Tibial nerve (tissue), 4 donors: ENCODE data around the gene ST3GAL2. TPM values are rescaled to one million over a fixed set of nuclear protein-coding genes. Genes with fewer than 3 reads are reported as not detected.
A peak's percentile ranks its signal among the peaks of the same experiment; 100 is the strongest.

ENCODE experiments used
- DNase-seq, 2 donors: peaks; one replicate each; pipeline ENCODE4 v3.0.0-alpha.2; 2019; ENCODE audit warnings: low spot score in 2 of 2
- H3K27ac ChIP-seq, 4 donors: fragments of 200-600 bp; sonication (generic) in 3 of 4; one replicate each; pipeline ENCODE4 v1.5.1; 2017 to 2019; ENCODE audit warnings: mild to moderate bottlenecking in 1 of 4
- H3K27me3 ChIP-seq, 2 donors: fragments of 200-600 bp; sonication (generic) in 1 of 2; one replicate each; pipeline versions ENCODE4 v1.5.1 to v1.6.0; 2017 to 2019
- H3K36me3 ChIP-seq, 3 donors: fragments of 200-600 bp; sonication (generic); one replicate each; pipeline ENCODE4 v1.5.1; 2018 to 2019
- H3K4me1 ChIP-seq, 4 donors: fragments of 200-600 bp; sonication (generic) in 3 of 4; one replicate each; pipeline ENCODE4 v1.5.1; 2017 to 2019
- H3K4me3 ChIP-seq, 4 donors: fragments of 200-600 bp; sonication (generic) in 3 of 4; one replicate each; pipeline ENCODE4 v1.5.1; 2017 to 2019; ENCODE audit warnings: mild to moderate bottlenecking in 1 of 4, moderate library complexity in 1 of 4
- H3K9me3 ChIP-seq, 4 donors: fragments of 200-600 bp; sonication (generic) in 3 of 4; one replicate each; pipeline ENCODE4 v1.5.1; 2017 to 2019
- CTCF ChIP-seq, 5 experiments: fragments of 200-600 bp in 3 of 5; fragments of 450-650 bp in 2 of 5; sonication (generic) in 3 of 5; IDR thresholded peaks; one replicate each; pipeline ENCODE4 v1.5.1; 2016 to 2019; ENCODE audit warnings: antibody characterized with exemption in 5 of 5, mild to moderate bottlenecking in 3 of 5, moderate library complexity in 2 of 5
- EP300 ChIP-seq, 2 donors: sonication (generic); formaldehyde crosslinking; IDR thresholded peaks; one replicate each; pipeline ENCODE4 v1.6.1; 2017; ENCODE audit warnings: antibody characterized with exemption in 2 of 2, mild to moderate bottlenecking in 1 of 2
- POLR2A ChIP-seq, 2 donors: fragments of 450-650 bp; IDR thresholded peaks; one replicate each; pipeline ENCODE4 v1.6.1; 2017; ENCODE audit warnings: antibody characterized with exemption in 2 of 2, mild to moderate bottlenecking in 2 of 2, moderate library complexity in 2 of 2
- whole genome bisulfite sequencing, 2 donors: methylation state at CpG; one replicate each; pipeline ENCODE4 v1.1.5; 2018; 5-methylcytosine and 5-hydroxymethylcytosine counted together
- total RNA-seq, 4 donors: library from RNA; depleted of rRNA; stranded (reverse); fragments of >200 nt; gene quantifications; one replicate each; pipeline ENCODE4 v1.1.0, GENCODE V29; 2016

The ST3GAL2 gene
- total RNA-seq, 4 donors from 2014 or later = 18.6 to 32.4 (median 23.6) TPM

DNA sequence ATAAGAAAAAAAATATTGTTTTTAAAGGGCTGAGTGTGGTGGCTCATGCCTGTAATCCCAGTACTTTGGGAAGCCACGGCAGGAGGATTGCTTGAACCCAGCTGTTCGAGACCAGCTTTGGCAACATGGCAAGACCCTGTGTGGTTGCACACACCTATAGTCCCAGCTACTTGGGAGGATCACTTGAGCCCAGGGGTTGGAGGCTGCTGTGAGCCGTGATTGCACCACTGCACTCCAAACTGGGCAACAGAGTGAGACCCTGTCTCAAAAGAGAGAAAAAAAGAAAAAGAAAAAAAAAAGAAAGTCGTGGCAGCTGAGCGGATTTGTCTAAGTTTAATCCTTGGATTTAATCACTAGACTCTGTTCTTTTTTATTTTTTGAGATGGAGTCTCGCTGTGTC lies 9.2 kb upstream of the ST3GAL2 start:
- TF ChIP-seq EP300 (IDR thresholded peaks at IDR 0.05) (no peak), CTCF (IDR thresholded peaks at IDR 0.05) (no peak), POLR2A (IDR thresholded peaks at IDR 0.05) (no peak)
- 90 to 92% methylated on average over 6 of the region's 6 CpGs for WGBS, 2 donors
- H3K4me1 ChIP-seq = no peaks in the 10 kb centered on the region
- H3K27me3 ChIP-seq = no peaks in the 10 kb centered on the region
- no peak overlapping the region for H3K4me3 ChIP-seq
- no peaks in the 10 kb centered on the region for H3K9me3 ChIP-seq
- no peak for DNase-seq
- H3K27ac ChIP-seq = no peak overlapping the region
- no peaks in the 10 kb centered on the region for H3K36me3 ChIP-seq

DNA sequence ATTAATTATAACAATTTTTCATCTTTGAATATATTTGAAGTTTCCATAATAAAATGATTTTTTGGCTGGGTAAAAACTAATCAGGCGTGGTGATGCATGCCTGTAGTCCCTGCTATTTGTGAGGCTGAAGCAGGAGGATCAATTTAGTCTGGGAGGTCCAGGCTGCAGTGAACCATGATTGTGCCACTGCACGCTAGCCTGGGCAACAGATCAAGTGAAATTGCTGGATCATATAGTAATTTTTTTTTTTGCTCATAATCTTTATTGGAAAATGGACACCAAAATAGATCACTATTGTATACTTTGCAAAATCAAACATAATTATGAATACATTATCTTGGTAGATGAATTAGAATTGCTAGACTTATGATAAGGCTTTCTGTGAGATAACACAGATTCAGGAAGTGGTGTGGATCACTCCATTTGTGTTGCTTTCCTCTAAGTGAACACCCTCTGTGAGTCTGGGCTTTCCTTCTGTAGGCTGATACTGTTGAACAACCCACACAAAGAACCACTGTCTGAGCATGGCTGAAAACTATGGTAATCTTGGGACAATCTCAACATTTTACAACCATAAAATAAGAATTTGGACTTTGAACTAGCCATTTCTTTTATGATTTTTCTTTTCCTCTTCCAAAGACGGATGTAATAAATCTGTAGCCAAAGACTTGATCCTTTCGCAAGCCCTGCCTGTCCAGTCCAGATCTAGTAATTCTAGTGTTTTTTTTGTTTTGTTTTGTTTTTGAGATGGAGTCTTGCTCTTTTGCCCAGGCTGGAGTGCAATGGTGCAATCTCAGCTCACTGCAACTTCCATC lies 5.6 kb upstream of the ST3GAL2 start:
- no peak for DNase-seq
- peak overlapping the region in 2 of 4 donors; percentile 15 for H3K27ac ChIP-seq
- TF ChIP-seq CTCF (IDR thresholded peaks at IDR 0.05) (no peak), POLR2A (IDR thresholded peaks at IDR 0.05) (no peak), EP300 (IDR thresholded peaks at IDR 0.05) (no peak)
- H3K27me3 ChIP-seq = no peaks in the 10 kb centered on the region
- H3K4me3 ChIP-seq = no peak overlapping the region
- peaks cover 0 to 6% (median 0%) of the 10 kb centered on the region in 4 donors for H3K4me1 ChIP-seq
- no peaks in the 10 kb centered on the region for H3K9me3 ChIP-seq
- WGBS, 2 donors = 57 to 66% methylated on average over 4 of the region's 4 CpGs
- no peaks in the 10 kb centered on the region for H3K36me3 ChIP-seq

DNA sequence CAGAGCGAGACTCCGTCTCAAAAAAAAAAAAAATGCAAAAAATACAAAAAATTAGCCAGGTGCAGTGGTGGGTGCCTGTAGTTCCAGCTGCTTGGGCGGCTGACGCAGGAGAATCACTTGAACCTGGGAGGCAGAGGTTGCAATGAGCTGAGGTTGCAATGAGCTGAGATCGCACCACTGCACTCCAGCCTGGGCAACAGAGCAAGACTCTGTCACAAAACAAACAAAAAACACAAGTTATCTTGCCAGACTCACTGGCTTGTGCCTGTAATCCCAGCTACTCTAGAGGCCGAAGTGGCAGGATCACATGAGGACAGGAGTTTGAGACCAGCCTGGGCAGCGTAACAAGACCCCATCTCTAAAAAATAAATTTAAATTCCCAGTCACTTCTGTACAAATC lies 3.4 kb upstream of the ST3GAL2 start:
- Histone ChIP-seq H3K4me3 (no peak overlapping the region), H3K27ac (no peak overlapping the region), H3K4me1 (peaks cover 0 to 19% (median 7%) of the 10 kb centered on the region in 4 donors), H3K27me3 (no peaks in the 10 kb centered on the region), H3K9me3 (no peaks in the 10 kb centered on the region), H3K36me3 (no peaks in the 10 kb centered on the region)
- DNase-seq = no peak
- TF ChIP-seq POLR2A (IDR thresholded peaks at IDR 0.05) = no peak
- TF ChIP-seq CTCF (IDR thresholded peaks at IDR 0.05) = no peak
- TF ChIP-seq EP300 (IDR thresholded peaks at IDR 0.05) = no peak
- 94 to 95% methylated on average over 7 of the region's 7 CpGs for WGBS, 2 donors

GRCh38 chr16:70441406-70441990 lies 2.6 kb upstream of the ST3GAL2 start:
- Histone ChIP-seq H3K27ac (no peak overlapping the region), H3K4me3 (no peak overlapping the region), H3K4me1 (peaks cover 0 to 27% (median 14%) of the 10 kb centered on the region in 4 donors), H3K27me3 (no peaks in the 10 kb centered on the region), H3K36me3 (no peaks in the 10 kb centered on the region), H3K9me3 (no peaks in the 10 kb centered on the region)
- WGBS, 2 donors = 79 to 80% methylated on average over 8 of the region's 8 CpGs
- DNase-seq = no peak
- no peak for TF ChIP-seq EP300 (IDR thresholded peaks at IDR 0.05)
- no peak for TF ChIP-seq POLR2A (IDR thresholded peaks at IDR 0.05)
- TF ChIP-seq CTCF (IDR thresholded peaks at IDR 0.05) = no peak

GRCh38 chr16:70440009-70440692 lies 1.3 kb upstream of the ST3GAL2 start:
- peak overlapping the region in 2 of 4 donors; percentile 84 to 91 for H3K27ac ChIP-seq
- DNase-seq = no peak
- 75 to 78% methylated on average over 11 of the region's 11 CpGs for WGBS, 2 donors
- H3K4me1 ChIP-seq = peaks cover 0 to 36% (median 16%) of the 10 kb centered on the region in 4 donors
- no peaks in the 10 kb centered on the region for H3K27me3 ChIP-seq
- peak overlapping the region in 1 of 4 donors; percentile 97 for H3K4me3 ChIP-seq
- TF ChIP-seq CTCF (IDR thresholded peaks at IDR 0.05) = no peak
- TF ChIP-seq EP300 (IDR thresholded peaks at IDR 0.05) = no peak
- no peak for TF ChIP-seq POLR2A (IDR thresholded peaks at IDR 0.05)
- no peaks in the 10 kb centered on the region for H3K36me3 ChIP-seq
- no peaks in the 10 kb centered on the region for H3K9me3 ChIP-seq
